MM.1S (cell line): ENCODE data around the gene IDH2.

ENCODE experiments used
- DNase-seq: peaks from one replicate; pipeline ENCODE4 v3.0.0-alpha.2; 2015
- H2AFZ ChIP-seq: fragments of 300-600 bp; sonication (generic); 2 replicates; pipeline ENCODE4 v1.6.0; 2016; ENCODE audit warnings: antibody characterized with exemption, low read length
- H3F3A ChIP-seq: fragments of 300-600 bp; sonication (generic); 2 replicates; pipeline ENCODE4 v1.6.1; 2016; ENCODE audit warnings: mild to moderate bottlenecking, antibody characterized with exemption, low read length, moderate library complexity, mixed read lengths; ENCODE audit not compliant: insufficient read depth
- H3K27ac ChIP-seq: fragments of 300-600 bp; sonication (generic); 2 replicates; pipeline ENCODE4 v1.5.1; 2016; ENCODE audit warnings: mild to moderate bottlenecking, low read length
- H3K27me3 ChIP-seq: fragments of 300-600 bp; sonication (generic); replicated peaks from 2 replicates; pipeline ENCODE4 v1.6.0; 2016; ENCODE audit warnings: low read length; ENCODE audit not compliant: insufficient read depth
- H3K36me3 ChIP-seq: fragments of 300-600 bp; sonication (generic); replicated peaks from 2 replicates; pipeline ENCODE4 v1.6.1; 2016; ENCODE audit warnings: mild to moderate bottlenecking, low read length, mixed read lengths; ENCODE audit not compliant: insufficient read depth
- H3K4me1 ChIP-seq: fragments of 300-600 bp; sonication (generic); 2 replicates; pipeline ENCODE4 v1.6.1; 2016; ENCODE audit warnings: low read length, mixed read lengths
- H3K4me2 ChIP-seq: fragments of 300-600 bp; sonication (generic); 2 replicates; pipeline ENCODE4 v1.6.0; 2016; ENCODE audit warnings: low read depth, low read length
- H3K4me3 ChIP-seq: fragments of 300-600 bp; sonication (generic); 2 replicates; pipeline ENCODE4 v1.5.1; 2016; ENCODE audit warnings: low read length, mixed read lengths
- H3K79me2 ChIP-seq: fragments of 300-600 bp; sonication (generic); 2 replicates; pipeline ENCODE4 v1.6.1; 2016; ENCODE audit warnings: mixed run types, low read length, mixed read lengths
- H3K9ac ChIP-seq: fragments of 300-600 bp; sonication (generic); 2 replicates; pipeline ENCODE4 v1.6.1; 2016; ENCODE audit warnings: low read length, mixed read lengths
- H3K9me2 ChIP-seq: fragments of 300-600 bp; sonication (generic); replicated peaks from 2 replicates; pipeline ENCODE4 v1.6.1; 2016; ENCODE audit warnings: mild to moderate bottlenecking, low read length, mixed read lengths; ENCODE audit not compliant: insufficient read depth
- H3K9me3 ChIP-seq: fragments of 300-600 bp; sonication (generic); replicated peaks from 2 replicates; pipeline ENCODE4 v1.6.1; 2016; ENCODE audit warnings: mild to moderate bottlenecking, low read length, mixed read lengths; ENCODE audit not compliant: insufficient read depth
- H4K20me1 ChIP-seq: fragments of 300-600 bp; sonication (generic); 2 replicates; pipeline ENCODE4 v1.6.1; 2016; ENCODE audit warnings: mild to moderate bottlenecking, low read length, moderate library complexity, mixed read lengths; ENCODE audit not compliant: insufficient read depth
- EZH2 ChIP-seq: fragments of 300-600 bp; sonication (generic); optimal IDR thresholded peaks from 2 replicates; pipeline ENCODE3; 2017; ENCODE audit warnings: low read depth, mild to moderate bottlenecking, antibody characterized with exemption, low read length, mixed read lengths
- EZH2phosphoT487 ChIP-seq: fragments of 300-600 bp; sonication (generic); IDR thresholded peaks from 2 replicates; pipeline ENCODE4 v1.6.1; 2018; ENCODE audit warnings: antibody characterized with exemption, low read length
- TF ChIP-seq, protein P1 (sequence below): fragments of 300-600 bp; sonication (generic); IDR thresholded peaks from 2 replicates; pipeline ENCODE4 v1.5.1; 2016; ENCODE audit warnings: antibody characterized with exemption, low read length, mixed read lengths

The IDH2 gene

GRCh38 chr15:90138071-90138833 lies 36.0 kb upstream of the IDH2 start:
- no peaks in the 10 kb centered on the region for H3K27me3 ChIP-seq
- H3K4me1 ChIP-seq = no peaks in the 10 kb centered on the region
- H3K79me2 ChIP-seq = no peaks in the 10 kb centered on the region
- no peak overlapping the region for H3K4me2 ChIP-seq
- no peaks in the 10 kb centered on the region for H3K36me3 ChIP-seq
- DNase-seq = no peak
- no peaks in the 10 kb centered on the region for H3K9me2 ChIP-seq
- no peak overlapping the region for H3K27ac ChIP-seq
- no peaks in the 10 kb centered on the region for H3K9me3 ChIP-seq
- H3F3A ChIP-seq = no peaks in the 10 kb centered on the region
- no peak overlapping the region for H2AFZ ChIP-seq
- TF ChIP-seq, protein P1, sequence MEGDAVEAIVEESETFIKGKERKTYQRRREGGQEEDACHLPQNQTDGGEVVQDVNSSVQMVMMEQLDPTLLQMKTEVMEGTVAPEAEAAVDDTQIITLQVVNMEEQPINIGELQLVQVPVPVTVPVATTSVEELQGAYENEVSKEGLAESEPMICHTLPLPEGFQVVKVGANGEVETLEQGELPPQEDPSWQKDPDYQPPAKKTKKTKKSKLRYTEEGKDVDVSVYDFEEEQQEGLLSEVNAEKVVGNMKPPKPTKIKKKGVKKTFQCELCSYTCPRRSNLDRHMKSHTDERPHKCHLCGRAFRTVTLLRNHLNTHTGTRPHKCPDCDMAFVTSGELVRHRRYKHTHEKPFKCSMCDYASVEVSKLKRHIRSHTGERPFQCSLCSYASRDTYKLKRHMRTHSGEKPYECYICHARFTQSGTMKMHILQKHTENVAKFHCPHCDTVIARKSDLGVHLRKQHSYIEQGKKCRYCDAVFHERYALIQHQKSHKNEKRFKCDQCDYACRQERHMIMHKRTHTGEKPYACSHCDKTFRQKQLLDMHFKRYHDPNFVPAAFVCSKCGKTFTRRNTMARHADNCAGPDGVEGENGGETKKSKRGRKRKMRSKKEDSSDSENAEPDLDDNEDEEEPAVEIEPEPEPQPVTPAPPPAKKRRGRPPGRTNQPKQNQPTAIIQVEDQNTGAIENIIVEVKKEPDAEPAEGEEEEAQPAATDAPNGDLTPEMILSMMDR = no peak
- no peak for TF ChIP-seq EZH2phosphoT487
- H3K4me3 ChIP-seq = no peak overlapping the region
- H4K20me1 ChIP-seq = no peaks in the 10 kb centered on the region
- no peak overlapping the region for H3K9ac ChIP-seq

DNA sequence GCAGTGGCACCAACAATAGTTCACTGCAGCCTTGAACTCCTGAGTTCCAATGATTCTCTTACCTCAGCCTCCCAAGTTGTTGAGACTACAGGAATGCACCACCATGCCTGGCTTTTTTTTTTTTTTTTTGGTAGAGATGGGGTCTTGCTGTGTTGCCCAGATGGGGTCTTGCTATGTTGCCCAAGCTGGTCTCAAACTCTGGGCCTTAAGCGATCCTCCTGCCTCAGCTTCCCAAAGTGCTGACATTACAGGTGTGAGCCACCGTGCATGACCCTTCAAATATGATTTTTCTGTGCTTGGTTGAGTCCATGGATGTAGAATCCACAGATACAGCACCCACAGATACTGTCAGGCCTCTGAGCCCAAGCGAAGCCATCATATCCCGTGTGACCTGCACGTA lies 30.2 kb upstream of the IDH2 start:
- H3K36me3 ChIP-seq = no peaks in the 10 kb centered on the region
- TF ChIP-seq EZH2 (no peak), EZH2phosphoT487 (no peak)
- TF ChIP-seq, protein P1 = no peak
- H3K27me3 ChIP-seq = no peaks in the 10 kb centered on the region
- H3K4me1 ChIP-seq = no peaks in the 10 kb centered on the region
- no peaks in the 10 kb centered on the region for H3F3A ChIP-seq
- no peaks in the 10 kb centered on the region for H3K9me3 ChIP-seq
- no peak for DNase-seq
- no peak overlapping the region for H3K9ac ChIP-seq
- H2AFZ ChIP-seq = no peak overlapping the region
- no peaks in the 10 kb centered on the region for H4K20me1 ChIP-seq
- no peak overlapping the region for H3K4me2 ChIP-seq
- no peaks in the 10 kb centered on the region for H3K9me2 ChIP-seq
- H3K27ac ChIP-seq = no peak overlapping the region
- no peaks in the 10 kb centered on the region for H3K79me2 ChIP-seq
- no peak overlapping the region for H3K4me3 ChIP-seq

GRCh38 chr15:90131848-90132247 lies 29.6 kb upstream of the IDH2 start:
- H3K79me2 ChIP-seq = no peaks in the 10 kb centered on the region
- no peaks in the 10 kb centered on the region for H3K9me3 ChIP-seq
- no peaks in the 10 kb centered on the region for H4K20me1 ChIP-seq
- H3K9ac ChIP-seq = no peak overlapping the region
- no peak overlapping the region for H3K4me2 ChIP-seq
- TF ChIP-seq, protein P1 = no peak
- no peak for TF ChIP-seq EZH2phosphoT487
- no peak for TF ChIP-seq EZH2
- no peak overlapping the region for H3K27ac ChIP-seq
- no peak overlapping the region for H2AFZ ChIP-seq
- H3K9me2 ChIP-seq = no peaks in the 10 kb centered on the region
- no peaks in the 10 kb centered on the region for H3K27me3 ChIP-seq
- H3K4me3 ChIP-seq = no peak overlapping the region
- H3K4me1 ChIP-seq = no peaks in the 10 kb centered on the region
- DNase-seq = no peak
- no peaks in the 10 kb centered on the region for H3F3A ChIP-seq
- no peaks in the 10 kb centered on the region for H3K36me3 ChIP-seq
